Neuronal stem cell (in vitro differentiated cells): ENCODE results near the gene ZNF784.

ENCODE experiments used
- DNase-seq: peaks from one replicate; pipeline ENCODE4 v3.0.0-alpha.2; 2013; ENCODE audit warnings: low spot score
- H2AFZ ChIP-seq: one replicate; pipeline ENCODE4 v1.6.1; 2013; ENCODE audit warnings: mild to moderate bottlenecking, low read length, inconsistent platforms
- H2AK5ac ChIP-seq: 2 replicates; pipeline ENCODE4 v1.6.1; 2013; ENCODE audit warnings: low read depth, mild to moderate bottlenecking, inconsistent platforms, low read length, moderate library complexity, mixed read lengths
- H2BK120ac ChIP-seq: 2 replicates; pipeline ENCODE4 v1.6.1; 2013; ENCODE audit warnings: low read depth, mild to moderate bottlenecking, inconsistent platforms, low read length, moderate library complexity, mixed read lengths
- H2BK12ac ChIP-seq: one replicate; pipeline ENCODE4 v1.6.1; 2013; ENCODE audit warnings: low read length, inconsistent platforms
- H2BK15ac ChIP-seq: 2 replicates; pipeline ENCODE4 v1.6.1; 2013; ENCODE audit warnings: mild to moderate bottlenecking, low read length, inconsistent platforms, mixed read lengths
- H2BK5ac ChIP-seq: one replicate; pipeline ENCODE4 v1.6.1; 2013; ENCODE audit warnings: inconsistent platforms, mild to moderate bottlenecking, low read length, moderate library complexity
- H3K14ac ChIP-seq: one replicate; pipeline ENCODE4 v1.6.1; 2013; ENCODE audit warnings: low read length, inconsistent platforms
- H3K18ac ChIP-seq: 2 replicates; pipeline ENCODE4 v1.6.1; 2013; ENCODE audit warnings: low read length, inconsistent platforms
- H3K23ac ChIP-seq: 2 replicates; pipeline ENCODE4 v1.6.1; 2013; ENCODE audit warnings: low read depth, mild to moderate bottlenecking, mixed read lengths, low read length, inconsistent platforms; ENCODE audit not compliant: poor library complexity
- H3K27ac ChIP-seq: replicated peaks from 3 replicates; pipeline ENCODE4 v1.5.1; 2013; ENCODE audit warnings: low read length, inconsistent platforms
- H3K27me3 ChIP-seq, 3 experiments: 2 replicates each; pipeline ENCODE4 v1.6.1; 2013; ENCODE audit warnings: low read length in 3 of 3, mild to moderate bottlenecking in 2 of 3, inconsistent platforms in 1 of 3, low read depth in 1 of 3, mixed read lengths in 1 of 3, moderate library complexity in 1 of 3; ENCODE audit not compliant: control insufficient read depth in 3 of 3, insufficient read depth in 3 of 3
- H3K36me3 ChIP-seq, 2 donors: replicated peaks in 1 of 2; 2 replicates each; pipeline ENCODE4 v1.6.1; 2013; ENCODE audit warnings: low read length in 2 of 2; ENCODE audit not compliant: control insufficient read depth in 2 of 2, insufficient read depth in 2 of 2
- H3K4ac ChIP-seq: 2 replicates; pipeline ENCODE4 v1.6.1; 2013; ENCODE audit warnings: inconsistent platforms, mild to moderate bottlenecking, low read length, moderate library complexity
- H3K4me1 ChIP-seq, 2 donors: 1 replicate in 1 of 2; 2 replicates in 1 of 2; pipeline ENCODE4 v1.6.1; 2013; ENCODE audit warnings: low read length in 2 of 2, low read depth in 1 of 2; ENCODE audit not compliant: control insufficient read depth in 2 of 2, insufficient read depth in 1 of 2
- H3K4me2 ChIP-seq: one replicate; pipeline ENCODE4 v1.6.1; 2013; ENCODE audit warnings: mild to moderate bottlenecking, low read length, inconsistent platforms; ENCODE audit not compliant: insufficient read depth, poor library complexity, severe bottlenecking
- H3K4me3 ChIP-seq, 2 donors: 2 replicates each; pipeline ENCODE4 v1.5.1; 2013; ENCODE audit warnings: low read length in 2 of 2, mild to moderate bottlenecking in 2 of 2, inconsistent platforms in 1 of 2, moderate library complexity in 1 of 2
- H3K79me1 ChIP-seq: one replicate; pipeline ENCODE4 v1.6.1; 2013; ENCODE audit warnings: low read depth, mild to moderate bottlenecking, inconsistent platforms, low read length, moderate library complexity
- H3K9ac ChIP-seq: one replicate; pipeline ENCODE4 v1.6.1; 2013; ENCODE audit warnings: mild to moderate bottlenecking, low read depth, low read length, inconsistent platforms; ENCODE audit not compliant: poor library complexity
- H3K9me3 ChIP-seq, 2 donors: replicated peaks in 1 of 2; 2 replicates each; pipeline versions ENCODE3 to v1.6.1; 2013; ENCODE audit warnings: low read length in 2 of 2, mild to moderate bottlenecking in 2 of 2, inconsistent platforms in 1 of 2, low read depth in 1 of 2, mixed read lengths in 1 of 2, moderate library complexity in 1 of 2; ENCODE audit not compliant: control insufficient read depth in 2 of 2, insufficient read depth in 1 of 2
- H4K8ac ChIP-seq: one replicate; pipeline ENCODE4 v1.6.1; 2013; ENCODE audit warnings: low read depth, mild to moderate bottlenecking, inconsistent platforms, low read length, moderate library complexity
- H4K91ac ChIP-seq: one replicate; pipeline ENCODE4 v1.6.1; 2013; ENCODE audit warnings: low read length, low read depth, mild to moderate bottlenecking, inconsistent platforms; ENCODE audit not compliant: poor library complexity
- WGBS, 2 donors: extraction: QIAGEN DNeasy Blood & Tissue Kit; methylation state at CpG; one replicate each; pipeline ENCODE4 v1.1.7; 2013; ENCODE audit warnings: missing lambda C conversion rate in 2 of 2, mixed read lengths in 1 of 2; ENCODE audit not compliant: insufficient read length in 2 of 2, insufficient replicate concordance in 1 of 2; ENCODE audit errors: extremely low coverage in 2 of 2; 5-methylcytosine and 5-hydroxymethylcytosine counted together

Gene ZNF784

DNA sequence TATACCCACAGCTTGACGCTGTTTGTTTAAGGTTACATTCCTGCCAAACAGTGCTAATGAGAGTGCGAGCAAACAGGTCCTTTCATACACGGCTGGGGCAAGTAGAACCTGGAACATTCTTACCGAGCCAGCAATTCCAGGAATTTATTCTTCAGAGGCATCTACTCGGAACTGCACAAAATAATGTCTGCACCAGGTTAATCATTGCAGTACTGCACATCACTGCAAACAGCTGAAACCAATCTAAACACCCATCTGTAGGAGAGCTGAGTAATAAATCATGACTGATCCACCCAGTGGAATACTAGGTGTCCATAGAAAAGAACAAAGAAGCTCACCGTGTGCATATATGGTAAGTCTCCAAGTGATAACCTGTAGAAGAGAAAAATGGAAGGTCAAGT, 42.5 kb downstream of the ZNF784 start:
- Histone ChIP-seq H3K9ac (no peak overlapping the region), H3K4ac (no peak overlapping the region), H3K18ac (no peak overlapping the region), H3K9me3 (no peaks in the 10 kb centered on the region), H2BK12ac (no peak overlapping the region), H2AK5ac (no peak overlapping the region), H3K23ac (no peak overlapping the region), H3K27ac (no peak overlapping the region), H2BK15ac (no peak overlapping the region), H3K79me1 (peaks cover 14% of the 10 kb centered on the region), H4K8ac (no peak overlapping the region), H2BK120ac (no peak overlapping the region), H3K14ac (no peak overlapping the region), H2AFZ (no peak overlapping the region), H3K36me3 (peaks cover 10 to 13% of the 10 kb centered on the region in 2 donors), H3K27me3 (no peaks in the 10 kb centered on the region), H3K4me2 (no peak overlapping the region), H3K4me3 (no peak overlapping the region), H2BK5ac (no peak overlapping the region), H4K91ac (no peak overlapping the region), H3K4me1 (peaks cover 12 to 13% of the 10 kb centered on the region in 2 donors)
- DNase-seq, result no peak
- no CpG with 5 or more reads among the region's 6 CpGs for WGBS, 2 donors

DNA sequence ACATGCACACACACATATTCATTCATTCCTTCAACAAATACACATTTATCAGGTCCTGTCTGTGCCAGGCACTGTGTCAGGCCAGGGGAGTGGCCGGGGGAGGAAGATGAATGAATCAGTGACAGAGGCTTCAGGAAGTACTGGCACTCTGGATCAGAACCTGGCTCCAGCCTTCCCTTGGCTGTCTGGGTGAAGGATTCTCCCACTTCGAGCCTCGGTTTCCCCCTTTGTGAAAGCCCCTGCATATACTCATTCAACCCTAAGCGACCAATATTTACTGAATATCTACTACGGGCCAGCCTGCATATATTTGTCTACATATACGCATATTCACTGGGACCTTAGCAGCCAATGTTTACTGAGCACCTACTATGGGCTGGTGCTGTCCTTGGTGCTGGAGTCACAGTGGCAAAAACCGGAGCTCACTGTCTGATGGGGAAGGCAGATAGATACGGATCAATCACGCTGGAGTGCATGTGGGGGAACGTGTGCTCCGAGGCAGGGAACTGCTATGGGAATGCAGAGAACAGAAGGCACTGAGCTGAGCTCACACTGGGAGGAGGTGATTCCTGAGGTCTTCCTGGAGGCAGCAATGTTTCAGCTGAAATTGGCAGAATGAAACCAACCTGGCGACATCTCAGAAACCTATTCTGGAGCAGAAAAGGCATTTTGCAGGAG, 43.1 kb downstream of the ZNF784 start:
- Histone ChIP-seq H3K4me1 (peaks cover 8 to 9% of the 10 kb centered on the region in 2 donors), H3K27ac (peak overlapping the region; percentile 18), H2BK12ac (no peak overlapping the region), H2BK15ac (no peak overlapping the region), H3K4me2 (peak overlapping the region; percentile 15), H2AFZ (peak overlapping the region; percentile 86), H3K4me3 (peak overlapping the region; percentile 93 to 99), H3K14ac (no peak overlapping the region), H3K9me3 (no peaks in the 10 kb centered on the region), H3K27me3 (no peaks in the 10 kb centered on the region), H2BK5ac (no peak overlapping the region), H4K8ac (no peak overlapping the region), H4K91ac (no peak overlapping the region), H3K36me3 (peaks cover 14 to 15% of the 10 kb centered on the region in 2 donors), H3K18ac (peak overlapping the region; percentile 53), H3K9ac (no peak overlapping the region), H2AK5ac (no peak overlapping the region), H2BK120ac (no peak overlapping the region), H3K79me1 (peaks cover 14% of the 10 kb centered on the region), H3K23ac (no peak overlapping the region), H3K4ac (no peak overlapping the region)
- WGBS, 2 donors, result no CpG with 5 or more reads among the region's 12 CpGs
- no peak for DNase-seq

DNA sequence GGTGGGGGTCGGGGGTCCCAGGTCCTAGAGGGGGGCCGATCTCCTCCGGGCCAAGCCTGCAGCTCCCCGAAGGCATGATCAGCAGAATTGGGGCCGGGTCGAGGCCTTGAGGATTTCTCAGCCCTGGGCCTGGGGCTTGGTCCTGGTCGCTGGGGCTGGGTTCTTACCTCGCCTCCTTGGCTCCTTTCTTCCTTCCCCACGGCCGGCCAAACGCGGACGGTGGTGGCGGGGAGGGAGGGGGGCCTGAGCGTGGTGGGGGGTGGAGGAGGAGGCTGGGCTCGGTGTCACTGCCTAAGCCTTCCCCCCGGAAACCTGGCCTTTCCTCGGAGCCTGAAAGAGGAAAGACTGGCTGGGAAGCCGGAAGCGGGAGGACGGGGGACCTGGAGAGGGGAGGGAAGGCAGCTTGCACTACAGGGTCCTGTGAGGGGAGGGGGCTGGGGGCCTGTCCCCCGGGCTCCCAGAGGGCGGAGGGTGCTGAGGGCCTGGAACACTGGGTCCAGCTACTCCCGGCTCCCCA, 43.7 kb downstream of the ZNF784 start, which contains the start of gene ZNF579:
Gene ZNF579, minus strand, starts transcription at position 221 of the 517 bp plus-strand sequence. CDS start 1,209 bp downstream, outside the sequence.
- DNase-seq, result peak; percentile 77
- Histone ChIP-seq H3K4ac (peak within 1 kb of the TSS; percentile 99), H3K79me1 (peaks cover 14% of the 10 kb centered on the region), H2AK5ac (peak within 1 kb of the TSS; percentile 99), H2BK5ac (peak within 1 kb of the TSS; percentile 99), H3K23ac (peak within 1 kb of the TSS; percentile 98), H2BK12ac (no peak within 1 kb of the TSS), H3K14ac (peak within 1 kb of the TSS; percentile 82), H3K27me3 (no peaks in the 10 kb centered on the region), H2AFZ (peak within 1 kb of the TSS; percentile 86), H3K4me2 (peak within 1 kb of the TSS; percentile 87), H3K4me1 (peaks cover 4 to 5% of the 10 kb centered on the region in 2 donors), H3K18ac (peak within 1 kb of the TSS; percentile 100), H3K9me3 (no peaks in the 10 kb centered on the region), H4K91ac (peak within 1 kb of the TSS; percentile 53), H3K4me3 (peak within 1 kb of the TSS; percentile 93 to 99), H2BK120ac (peak within 1 kb of the TSS; percentile 94), H3K27ac (peak within 1 kb of the TSS; percentile 92), H3K9ac (peak within 1 kb of the TSS; percentile 97), H2BK15ac (peak within 1 kb of the TSS; percentile 92), H4K8ac (no peak within 1 kb of the TSS), H3K36me3 (peaks cover 18% of the 10 kb centered on the region in 2 donors)
- no CpG with 5 or more reads among the region's 24 CpGs for WGBS, 2 donors
